Natural killer cell (primary cell): ENCODE data around the gene MRC1. TPM values are rescaled to one million over a fixed set of nuclear protein-coding genes. Genes with fewer than 3 reads are reported as not detected.

Source experiments
- ATAC-seq, 3 donors: fragments of 150-1000 bp in 2 of 3; fragments of 200-7000 bp in 1 of 3; cut with Tn5 transposase; 1 replicate in 1 of 3; 2 replicates in 2 of 3; pipeline ENCODE4 v1.10.0; 2021; ENCODE audit warnings: mild to moderate bottlenecking in 2 of 3, moderate library complexity in 2 of 3
- DNase-seq, 2 donors: peaks; one replicate each; pipeline versions ENCODE4 v3.0.0 to v3.0.0-alpha.2; 2013 to 2021; ENCODE audit warnings: mixed read lengths in 1 of 2
- H3K27ac ChIP-seq: one replicate; pipeline ENCODE4 v1.5.1; 2013; ENCODE audit warnings: mild to moderate bottlenecking, low read length
- H3K27me3 ChIP-seq: one replicate; pipeline ENCODE4 v1.6.1; 2013; ENCODE audit warnings: low read length; ENCODE audit not compliant: control insufficient read depth, insufficient read depth
- H3K36me3 ChIP-seq: one replicate; pipeline ENCODE4 v1.6.1; 2013; ENCODE audit warnings: low read length; ENCODE audit not compliant: control insufficient read depth, insufficient read depth
- H3K4me1 ChIP-seq: one replicate; pipeline ENCODE4 v1.6.1; 2013; ENCODE audit warnings: low read length; ENCODE audit not compliant: control insufficient read depth, insufficient read depth
- H3K4me3 ChIP-seq: one replicate; pipeline ENCODE4 v1.5.1; 2013; ENCODE audit warnings: low read length
- H3K9me3 ChIP-seq: one replicate; pipeline ENCODE4 v1.6.1; 2013; ENCODE audit warnings: low read length; ENCODE audit not compliant: control insufficient read depth, insufficient read depth
- H3K27ac Mint-ChIP-seq, 2 donors: one replicate each; pipeline ENCODE4 v1.8.0; 2022; ENCODE audit warnings: mild to moderate bottlenecking in 2 of 2, mixed read lengths in 2 of 2, moderate library complexity in 1 of 2
- H3K27me3 Mint-ChIP-seq, 2 donors: one replicate each; pipeline ENCODE4 v1.8.0; 2022; ENCODE audit warnings: low read depth in 2 of 2, mixed read lengths in 2 of 2
- H3K36me3 Mint-ChIP-seq: one replicate; pipeline ENCODE4 v1.8.0; 2022; ENCODE audit warnings: mixed read lengths
- H3K4me1 Mint-ChIP-seq, 2 donors: one replicate each; pipeline ENCODE4 v1.8.0; 2022; ENCODE audit warnings: mixed read lengths in 2 of 2
- H3K4me3 Mint-ChIP-seq: one replicate; pipeline ENCODE4 v1.8.0; 2022; ENCODE audit warnings: mild to moderate bottlenecking, moderate library complexity, mixed read lengths
- H3K9me3 Mint-ChIP-seq, 2 donors: one replicate each; pipeline ENCODE4 v1.8.0; 2022; ENCODE audit warnings: mixed read lengths in 2 of 2
- CTCF ChIP-seq: fragments of 200-600 bp; IDR thresholded peaks from one replicate; pipeline ENCODE4 v1.8.0; 2022; ENCODE audit warnings: antibody characterized with exemption
- WGBS: methylation state at CpG from one replicate; pipeline ENCODE4 v1.1.7; 2013; ENCODE audit warnings: missing lambda C conversion rate; ENCODE audit not compliant: insufficient coverage; 5-methylcytosine and 5-hydroxymethylcytosine counted together
- intact Hi-C: fragments of 100-400 bp; cut with micrococcal nuclease; formaldehyde crosslinking; loops from one replicate; pipeline ENCODE4 v1.14.2; 2022
- total RNA-seq, 4 donors: library from RNA; stranded (reverse); fragments of 120-200 nt in 1 of 4; gene quantifications; one replicate each; pipeline versions ENCODE4 v1.2.3 to v1.2.4, GENCODE V29; 2013 to 2022

MRC1 gene
- total RNA-seq, 3 donors from 2014 or later (not counting 1 experiment from before 2014, with no cell fraction given), result 0.05 to 0.18 (median 0.15) TPM

DNA sequence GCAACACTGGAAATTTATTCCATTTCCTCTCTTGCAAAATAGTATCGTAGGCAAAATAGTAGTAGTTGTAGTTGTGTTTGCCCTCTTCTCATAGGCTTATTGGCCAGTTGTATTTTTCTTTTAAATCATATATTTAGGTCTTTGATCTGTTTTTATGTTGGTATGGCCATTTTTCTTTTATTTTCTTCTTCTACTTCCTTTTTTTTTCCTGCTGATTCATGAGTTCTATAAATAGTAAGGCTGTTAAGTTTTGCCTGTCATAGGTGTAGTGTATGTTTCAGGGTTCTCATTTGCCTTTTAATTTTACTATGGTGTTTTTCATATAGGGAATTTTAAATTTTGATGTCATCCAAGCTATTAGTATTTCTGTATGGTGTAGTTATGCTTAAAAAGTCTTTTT is 25.4 kb upstream of the MRC1 start:
- DNase-seq (no peak), ATAC-seq (no peak)
- Mint-ChIP-seq H3K4me3 (no peak overlapping the region), H3K27me3 (peaks cover 0 to 3% of the 10 kb centered on the region in 2 donors), H3K27ac (no peak overlapping the region), H3K9me3 (no peaks in the 10 kb centered on the region), H3K36me3 (no peaks in the 10 kb centered on the region), H3K4me1 (no peaks in the 10 kb centered on the region)
- no peak for TF ChIP-seq CTCF
- H3K9me3 ChIP-seq, result no peaks in the 10 kb centered on the region
- no peaks in the 10 kb centered on the region for H3K36me3 ChIP-seq
- no peak overlapping the region for H3K4me3 ChIP-seq
- H3K27ac ChIP-seq, result no peak overlapping the region
- no CpG with 5 or more reads among the region's 1 CpG for WGBS
- no peaks in the 10 kb centered on the region for H3K27me3 ChIP-seq
- H3K4me1 ChIP-seq, result peaks cover 3% of the 10 kb centered on the region
- intact Hi-C loops, result no loop called here

- Histone ChIP-seq H3K27ac (no peak overlapping the region), H3K4me3 (no peak overlapping the region), H3K27me3 (no peaks in the 10 kb centered on the region), H3K4me1 (peaks cover 3% of the 10 kb centered on the region), H3K9me3 (no peaks in the 10 kb centered on the region), H3K36me3 (no peaks in the 10 kb centered on the region)
- ATAC-seq (no peak), DNase-seq (no peak)
- TF ChIP-seq CTCF, result no peak
- H3K9me3 Mint-ChIP-seq, result no peaks in the 10 kb centered on the region
- no peak overlapping the region for H3K4me3 Mint-ChIP-seq
- peaks cover 0 to 3% of the 10 kb centered on the region in 2 donors for H3K27me3 Mint-ChIP-seq
- intact Hi-C loops, result no loop called here
- H3K27ac Mint-ChIP-seq, result no peak overlapping the region
- 72% methylated on average over 3 of the region's 3 CpGs for WGBS
- H3K36me3 Mint-ChIP-seq, result no peaks in the 10 kb centered on the region
- no peaks in the 10 kb centered on the region for H3K4me1 Mint-ChIP-seq
These were observed 24.5 kb upstream of the MRC1 start for GRCh38 chr10:17784688-17785087.

GRCh38 chr10:17785276-17785930 is 23.7 kb upstream of the MRC1 start:
- Mint-ChIP-seq H3K36me3 (no peaks in the 10 kb centered on the region), H3K27me3 (peaks cover 0 to 3% of the 10 kb centered on the region in 2 donors), H3K4me3 (no peak overlapping the region), H3K9me3 (no peaks in the 10 kb centered on the region), H3K27ac (no peak overlapping the region), H3K4me1 (no peaks in the 10 kb centered on the region)
- ATAC-seq (no peak), DNase-seq (no peak)
- no peak for TF ChIP-seq CTCF
- H3K27ac ChIP-seq, result no peak overlapping the region
- WGBS, result 100% methylated on average over 2 of the region's 5 CpGs
- intact Hi-C loops, result no loop called here
- no peaks in the 10 kb centered on the region for H3K36me3 ChIP-seq
- no peak overlapping the region for H3K4me3 ChIP-seq
- H3K27me3 ChIP-seq, result no peaks in the 10 kb centered on the region
- H3K9me3 ChIP-seq, result no peaks in the 10 kb centered on the region
- H3K4me1 ChIP-seq, result peaks cover 3% of the 10 kb centered on the region
